OCI-LY7 (cell line): ENCODE data around the gene MIS18A. TPM values are rescaled to one million over a fixed set of nuclear protein-coding genes. Genes with fewer than 3 reads are reported as not detected.

Experiments
- Bru-seq: library from RNA; stranded (reverse); fragments of 400-500 nt; gene quantifications from one replicate; lab custom pipeline; 2021; lab: Mats Ljungman, UMichigan
- BruChase-seq, 2 experiments: library from RNA; stranded (reverse); fragments of 400-500 nt; gene quantifications; one replicate each; lab custom pipeline; 2021; lab: Mats Ljungman, UMichigan
- BruUV-seq: library from RNA; stranded (reverse); fragments of 400-500 nt; replicated peaks from 2 replicates; lab custom pipeline; 2021; lab: Mats Ljungman, UMichigan
- CTCF ChIA-PET: fragments of 300-600 bp; sonication (Branson Sonifier 250); formaldehyde crosslinking; loops from one replicate; lab custom pipeline; 2022; ENCODE audit warnings: antibody characterized with exemption; ENCODE audit not compliant: unreplicated experiment; lab: Charles Lee
- POLR2A ChIA-PET: fragments of 300-600 bp; sonication (Branson Sonifier 250); formaldehyde crosslinking; loops from one replicate; lab custom pipeline; 2022; ENCODE audit warnings: antibody characterized with exemption; lab: Charles Lee
- DNase-seq: peaks from one replicate; pipeline ENCODE4 v3.0.0-alpha.2; 2015; ENCODE audit warnings: low spot score
- H2AFZ ChIP-seq: fragments of 200-600 bp; sonication (generic), shearing (Covaris generic); 2 replicates; pipeline ENCODE4 v1.6.1; 2014; ENCODE audit warnings: mild to moderate bottlenecking, antibody characterized with exemption, low read length, moderate library complexity
- H3K27ac ChIP-seq: fragments of 200-600 bp; sonication (generic); 2 replicates; pipeline ENCODE4 v1.5.1; 2014; ENCODE audit warnings: mixed run types, low read depth, mild to moderate bottlenecking, moderate library complexity, low read length, inconsistent platforms; ENCODE audit not compliant: poor library complexity, severe bottlenecking
- H3K36me3 ChIP-seq: fragments of 200-600 bp; sonication (generic); 2 replicates; pipeline ENCODE4 v1.6.1; 2014; ENCODE audit warnings: mild to moderate bottlenecking, antibody characterized with exemption, low read length, moderate library complexity, mixed read lengths; ENCODE audit not compliant: insufficient read depth
- H3K4me1 ChIP-seq: fragments of 200-600 bp; sonication (generic); 2 replicates; pipeline ENCODE4 v1.5.1; 2014; ENCODE audit warnings: mild to moderate bottlenecking, low read length; ENCODE audit not compliant: insufficient read depth, poor library complexity, severe bottlenecking
- H3K4me2 ChIP-seq: fragments of 200-600 bp; sonication (generic); 2 replicates; pipeline ENCODE4 v1.6.1; 2014; ENCODE audit warnings: mild to moderate bottlenecking, low read length
- H3K4me3 ChIP-seq: fragments of 200-600 bp; sonication (generic); 2 replicates; pipeline ENCODE4 v1.5.1; 2014; ENCODE audit warnings: mild to moderate bottlenecking, low read depth, low read length; ENCODE audit not compliant: poor library complexity, severe bottlenecking
- H3K79me2 ChIP-seq: fragments of 200-600 bp; sonication (generic); 2 replicates; pipeline ENCODE4 v1.6.1; 2016; ENCODE audit warnings: low read depth, mild to moderate bottlenecking, low read length, moderate library complexity, mixed read lengths; ENCODE audit not compliant: insufficient read depth
- H3K9me2 ChIP-seq: fragments of 200-600 bp; sonication (generic); 2 replicates; pipeline ENCODE4 v1.6.1; 2016; ENCODE audit warnings: mild to moderate bottlenecking, low read length, mixed read lengths; ENCODE audit not compliant: insufficient read depth
- H3K9me3 ChIP-seq: fragments of 200-600 bp; sonication (generic); 2 replicates; pipeline ENCODE4 v1.6.1; 2014; ENCODE audit warnings: mild to moderate bottlenecking, mixed run types, low read length, mixed read lengths
- H4K20me1 ChIP-seq: fragments of 200-600 bp; sonication (generic); 2 replicates; pipeline ENCODE4 v1.6.1; 2014; ENCODE audit warnings: mild to moderate bottlenecking, antibody characterized with exemption, low read length, moderate library complexity, mixed read lengths; ENCODE audit not compliant: insufficient read depth
- CTCF ChIP-seq: fragments of 200-600 bp; sonication (generic); conservative IDR thresholded peaks from 2 replicates; pipeline ENCODE4 v1.5.1; 2014; ENCODE audit warnings: mild to moderate bottlenecking, antibody characterized with exemption, low read length, moderate library complexity, mixed read lengths
- EZH2phosphoT487 ChIP-seq: fragments of 200-600 bp; sonication (generic); IDR thresholded peaks from 2 replicates; pipeline ENCODE4 v1.6.1; 2018; ENCODE audit warnings: low read depth, borderline replicate concordance, mild to moderate bottlenecking, mixed run types, antibody characterized with exemption, low read length, moderate library complexity, mixed read lengths
- intact Hi-C: fragments of 100-400 bp; cut with micrococcal nuclease; formaldehyde crosslinking; loops from one replicate; pipeline ENCODE4 v1.10.0; 2022; ENCODE audit not compliant: unreplicated experiment
- long read RNA-seq: library from polyadenylated mRNA; stranded (forward); transcript quantifications from one replicate; pipeline ENCODE4 v2.0.0, GENCODE V29; 2022
- total RNA-seq, 2 experiments: library from RNA; depleted of rRNA in 1 of 2; stranded (reverse); fragments of >200 nt in 1 of 2; shearing (Covaris generic) in 1 of 2; gene quantifications; 2 replicates each; pipeline ENCODE4 v1.2.3, GENCODE V29; 2014 to 2022

MIS18A gene
- total RNA-seq (2014; rRNA removed; shearing (Covaris generic)) (25.2 and 31.7 TPM in 2 replicates), total RNA-seq (2022) (48.5 and 53.0 TPM in 2 replicates), Bru-seq, nascent RNA (percentile 75 among the genes with signal in this experiment), BruChase-seq, experiment 1, labeled RNA remaining after a 6-hour chase (percentile 85 among the genes with signal in this experiment), BruChase-seq, experiment 2, labeled RNA remaining after a 2-hour chase (percentile 83 among the genes with signal in this experiment)
- long read RNA-seq, transcript MIS18A-201 (5 exons, 1,575 nt) = major isoform, 172 of 192 reads
- long read RNA-seq, partial matches to known transcripts = 14 of 192 reads
- long read RNA-seq, other reads (novel, unspliced or antisense) = 6 of 192 reads

GRCh38 chr21:32278518-32279376 lies at the start of gene MIS18A:
Gene MIS18A (minus strand): TSS chr21:32279049. CDS start chr21:32279014, 35 bp downstream.
- Histone ChIP-seq H2AFZ (peak within 1 kb of the TSS; percentile 74), H3K36me3 (peaks cover 15% of the 10 kb centered on the region), H3K4me1 (peaks cover 23% of the 10 kb centered on the region), H3K79me2 (peaks cover 35% of the 10 kb centered on the region), H3K9me2 (no peaks in the 10 kb centered on the region), H3K4me2 (peak within 1 kb of the TSS; percentile 78), H4K20me1 (no peaks in the 10 kb centered on the region), H3K4me3 (peak within 1 kb of the TSS; percentile 90), H3K9me3 (no peaks in the 10 kb centered on the region), H3K27ac (peak within 1 kb of the TSS; percentile 80)
- ChIA-PET CTCF (interaction anchor here (0.6 kb wide), 1 partner anchor 327 kb away, joined by 9 read pairs; no protein-coding TSS in a partner anchor), POLR2A (interaction anchor here (0.5 to 1.2 kb wide), 7 partner anchors 16 to 618 kb away, joined by 3 to 5 read pairs (median 4); no protein-coding TSS in a partner anchor)
- intact Hi-C loops = loop anchor here (2.0 to 5.0 kb wide), 5 partner anchors 114 to 546 kb away; partner anchors contain the start of genes CFAP298, SCAF4 and URB1
- no TSS peak for BruUV-seq
- DNase-seq = peak; percentile 94
- TF ChIP-seq EZH2phosphoT487 (no peak), CTCF (0 out of 2 replicates have a peak, but pooled peaks have one; percentile 17)

- no peak overlapping the region for H2AFZ ChIP-seq
- TF ChIP-seq CTCF = no peak
- TF ChIP-seq EZH2phosphoT487 = no peak
- POLR2A ChIA-PET = no interaction called here
- no peak overlapping the region for H3K4me2 ChIP-seq
- H3K4me3 ChIP-seq = no peak overlapping the region
- H4K20me1 ChIP-seq = no peaks in the 10 kb centered on the region
- no peak for DNase-seq
- no peaks in the 10 kb centered on the region for H3K4me1 ChIP-seq
- no peaks in the 10 kb centered on the region for H3K9me3 ChIP-seq
- CTCF ChIA-PET = no interaction called here
- BruUV-seq = no TSS peak
- no peaks in the 10 kb centered on the region for H3K9me2 ChIP-seq
- intact Hi-C loops = no loop called here
- H3K27ac ChIP-seq = no peak overlapping the region
- no peaks in the 10 kb centered on the region for H3K79me2 ChIP-seq
- H3K36me3 ChIP-seq = peaks cover 98% of the 10 kb centered on the region
Measured at GRCh38 chr21:32328595-32328994, 49.7 kb upstream of the MIS18A start.
